ENCODE results near the gene BMP6. TPM values are rescaled to one million over a fixed set of nuclear protein-coding genes. Genes with fewer than 3 reads are reported as not detected.

BMP6 gene
- polyA plus RNA-seq, 1 donor (not counting 4 experiments of a cell fraction or from before 2014, with no cell fraction given), result 0.05 TPM

DNA sequence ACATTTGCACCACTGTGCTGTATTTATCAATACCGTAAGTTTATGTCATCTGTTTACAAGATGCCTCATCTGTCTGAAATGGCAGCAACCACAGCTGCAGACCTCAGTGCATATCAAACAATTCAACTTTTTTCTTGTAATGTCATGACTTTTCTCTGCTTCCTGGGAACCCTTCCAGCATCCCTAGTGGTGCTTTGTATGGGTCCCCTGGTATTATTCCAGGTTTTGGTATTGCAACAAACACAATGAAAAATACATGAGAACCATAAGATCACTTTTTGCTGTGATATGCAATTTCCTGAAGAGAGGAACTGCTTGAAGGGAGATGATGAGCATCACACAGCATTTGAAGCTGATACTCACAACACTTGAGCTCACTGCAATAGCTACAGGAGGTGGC, 196.7 kb downstream of the BMP6 start:
- H3K4me3 ChIP-seq (ENCODE audit: control insufficient read depth in 2 of 3, extremely low read depth in 1 of 3, insufficient read depth in 2 of 3, low read depth in 1 of 3, low read length in 3 of 3), result no peak overlapping the region
- H2AFZ ChIP-seq (ENCODE audit: control insufficient read depth, low read length), result no peak overlapping the region
- H3K9me1 ChIP-seq (ENCODE audit: control insufficient read depth, extremely low read depth, insufficient read depth, low read length), result no peaks in the 10 kb centered on the region
- H3K9ac ChIP-seq (ENCODE audit: control insufficient read depth, extremely low read depth, insufficient read depth, low read length), result no peak overlapping the region
- dilution Hi-C loops (cut with MboI; ENCODE audit: extremely low pct_ligation_motif_present, low sequenced_read_pairs), result no loop called here
- FAIRE-seq (no peak), DNase-seq (ENCODE audit: low read depth, low spot score) (no peak)
- H3K36me3 ChIP-seq (ENCODE audit: control insufficient read depth in 2 of 2, extremely low read depth in 1 of 2, insufficient read depth in 2 of 2, low read length in 2 of 2), result no peaks in the 10 kb centered on the region
- no peak overlapping the region for H3K27ac ChIP-seq (ENCODE audit: control insufficient read depth, insufficient read depth, low read length)
- H4K20me1 ChIP-seq (ENCODE audit: control insufficient read depth, extremely low read depth, insufficient read depth, low read length), result no peaks in the 10 kb centered on the region
- no peak for TF ChIP-seq EZH2 (IDR thresholded peaks at IDR 0.05; ENCODE audit: low read length)
- TF ChIP-seq, protein P1, sequence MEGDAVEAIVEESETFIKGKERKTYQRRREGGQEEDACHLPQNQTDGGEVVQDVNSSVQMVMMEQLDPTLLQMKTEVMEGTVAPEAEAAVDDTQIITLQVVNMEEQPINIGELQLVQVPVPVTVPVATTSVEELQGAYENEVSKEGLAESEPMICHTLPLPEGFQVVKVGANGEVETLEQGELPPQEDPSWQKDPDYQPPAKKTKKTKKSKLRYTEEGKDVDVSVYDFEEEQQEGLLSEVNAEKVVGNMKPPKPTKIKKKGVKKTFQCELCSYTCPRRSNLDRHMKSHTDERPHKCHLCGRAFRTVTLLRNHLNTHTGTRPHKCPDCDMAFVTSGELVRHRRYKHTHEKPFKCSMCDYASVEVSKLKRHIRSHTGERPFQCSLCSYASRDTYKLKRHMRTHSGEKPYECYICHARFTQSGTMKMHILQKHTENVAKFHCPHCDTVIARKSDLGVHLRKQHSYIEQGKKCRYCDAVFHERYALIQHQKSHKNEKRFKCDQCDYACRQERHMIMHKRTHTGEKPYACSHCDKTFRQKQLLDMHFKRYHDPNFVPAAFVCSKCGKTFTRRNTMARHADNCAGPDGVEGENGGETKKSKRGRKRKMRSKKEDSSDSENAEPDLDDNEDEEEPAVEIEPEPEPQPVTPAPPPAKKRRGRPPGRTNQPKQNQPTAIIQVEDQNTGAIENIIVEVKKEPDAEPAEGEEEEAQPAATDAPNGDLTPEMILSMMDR (optimal IDR thresholded peaks at IDR 0.05 in 1 of 3, IDR thresholded peaks at IDR 0.05 in 1 of 3, conservative IDR thresholded peaks at IDR 0.05 in 1 of 3; ENCODE audit: extremely low read depth in 1 of 3, insufficient read depth in 2 of 3, low read length in 3 of 3), result no peak
- peaks cover 9% of the 10 kb centered on the region for H3K4me1 ChIP-seq (ENCODE audit: control insufficient read depth, extremely low read depth, insufficient read depth, low read length)
- no peak overlapping the region for H3K4me2 ChIP-seq (ENCODE audit: control insufficient read depth, extremely low read depth, insufficient read depth, low read depth, low read length)
- H3K27me3 ChIP-seq (ENCODE audit: control insufficient read depth, extremely low read depth, insufficient read depth, low read length), result no peaks in the 10 kb centered on the region
- H3K9me3 ChIP-seq (ENCODE audit: control insufficient read depth, low read depth, low read length), result no peaks in the 10 kb centered on the region
- H3K79me2 ChIP-seq (ENCODE audit: control insufficient read depth, insufficient read depth, low read length), result no peaks in the 10 kb centered on the region

DNA sequence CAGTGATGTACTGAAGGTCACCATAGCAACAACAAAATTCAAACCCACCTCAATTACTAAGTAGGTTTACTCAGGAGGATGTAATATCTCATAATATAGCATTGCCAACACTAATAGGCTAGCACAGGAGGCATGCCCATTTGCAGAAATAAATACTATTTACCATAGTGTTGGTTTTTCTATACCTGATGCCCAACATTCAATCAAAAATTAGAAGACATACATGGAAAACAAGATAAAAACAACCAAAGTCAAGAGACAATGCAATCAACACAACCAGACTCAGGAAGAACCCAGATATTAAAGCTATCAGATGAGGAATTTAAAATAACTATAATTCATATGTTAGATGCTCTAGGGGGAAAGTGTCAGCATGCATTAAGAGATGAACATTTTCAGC, 199.0 kb downstream of the BMP6 start:
- H3K4me1 ChIP-seq (ENCODE audit: control insufficient read depth, extremely low read depth, insufficient read depth, low read length), result peaks cover 8% of the 10 kb centered on the region
- no peaks in the 10 kb centered on the region for H3K79me2 ChIP-seq (ENCODE audit: control insufficient read depth, insufficient read depth, low read length)
- FAIRE-seq (no peak), DNase-seq (ENCODE audit: low read depth, low spot score) (no peak)
- H2AFZ ChIP-seq (ENCODE audit: control insufficient read depth, low read length), result no peak overlapping the region
- no peaks in the 10 kb centered on the region for H3K9me1 ChIP-seq (ENCODE audit: control insufficient read depth, extremely low read depth, insufficient read depth, low read length)
- dilution Hi-C loops (cut with MboI; ENCODE audit: extremely low pct_ligation_motif_present, low sequenced_read_pairs), result no loop called here
- H3K9ac ChIP-seq (ENCODE audit: control insufficient read depth, extremely low read depth, insufficient read depth, low read length), result no peak overlapping the region
- no peak overlapping the region for H3K4me3 ChIP-seq (ENCODE audit: control insufficient read depth in 2 of 3, extremely low read depth in 1 of 3, insufficient read depth in 2 of 3, low read depth in 1 of 3, low read length in 3 of 3)
- no peak for TF ChIP-seq EZH2 (IDR thresholded peaks at IDR 0.05; ENCODE audit: low read length)
- TF ChIP-seq, protein P1 (optimal IDR thresholded peaks at IDR 0.05 in 1 of 3, IDR thresholded peaks at IDR 0.05 in 1 of 3, conservative IDR thresholded peaks at IDR 0.05 in 1 of 3; ENCODE audit: extremely low read depth in 1 of 3, insufficient read depth in 2 of 3, low read length in 3 of 3), result no peak
- H4K20me1 ChIP-seq (ENCODE audit: control insufficient read depth, extremely low read depth, insufficient read depth, low read length), result no peaks in the 10 kb centered on the region
- H3K27me3 ChIP-seq (ENCODE audit: control insufficient read depth, extremely low read depth, insufficient read depth, low read length), result no peaks in the 10 kb centered on the region
- H3K4me2 ChIP-seq (ENCODE audit: control insufficient read depth, extremely low read depth, insufficient read depth, low read depth, low read length), result no peak overlapping the region
- H3K36me3 ChIP-seq (ENCODE audit: control insufficient read depth in 2 of 2, extremely low read depth in 1 of 2, insufficient read depth in 2 of 2, low read length in 2 of 2), result no peaks in the 10 kb centered on the region
- no peak overlapping the region for H3K27ac ChIP-seq (ENCODE audit: control insufficient read depth, insufficient read depth, low read length)
- H3K9me3 ChIP-seq (ENCODE audit: control insufficient read depth, low read depth, low read length), result no peaks in the 10 kb centered on the region

Other genes with a start within 250 kb of the BMP6 start
- 254 to 286 TPM (median 255 TPM) in 3 replicates for gene DSP, start 184.4 kb upstream of the BMP6 start, polyA plus RNA-seq
- 5.9 to 12.2 TPM (median 6.1 TPM) in 3 replicates for gene SNRNP48, start 135.9 kb upstream of the BMP6 start, polyA plus RNA-seq
- 78.4 to 112 TPM (median 110 TPM) in 3 replicates for gene TXNDC5, start 184.7 kb downstream of the BMP6 start, polyA plus RNA-seq

All from keratinocyte (primary cell).